Gastroesophageal sphincter (tissue), 4 donors: Measurements from ENCODE around the gene CHST11. TPM values are rescaled to one million over a fixed set of nuclear protein-coding genes. Genes with fewer than 3 reads are reported as not detected.

Experiments
- ATAC-seq: fragments of 150-250 bp; one replicate; pipeline ENCODE4 v1.9.1; 2016; ENCODE audit warnings: mild to moderate bottlenecking, moderate library complexity
- H3K27ac ChIP-seq, 4 donors: fragments of 200-600 bp; sonication (generic) in 3 of 4; 1 replicate in 3 of 4; 2 replicates in 1 of 4; pipeline ENCODE4 v1.5.1; 2016 to 2019
- H3K27me3 ChIP-seq: fragments of 200-600 bp; sonication (generic); one replicate; pipeline ENCODE4 v1.5.1; 2019
- H3K36me3 ChIP-seq, 2 donors: fragments of 200-600 bp; sonication (generic); one replicate each; pipeline ENCODE4 v1.5.1; 2019; ENCODE audit warnings: control low read depth in 1 of 2
- H3K4me1 ChIP-seq, 3 donors: fragments of 200-600 bp; sonication (generic); 1 replicate in 2 of 3; 2 replicates in 1 of 3; pipeline ENCODE4 v1.5.1; 2016 to 2019; ENCODE audit warnings: control low read depth in 2 of 3
- H3K4me3 ChIP-seq, 2 donors: fragments of 200-600 bp; sonication (generic); one replicate each; pipeline ENCODE4 v1.5.1; 2019; ENCODE audit warnings: mild to moderate bottlenecking in 1 of 2, moderate library complexity in 1 of 2
- H3K9me3 ChIP-seq, 3 donors: fragments of 200-600 bp; sonication (generic); one replicate each; pipeline ENCODE4 v1.5.1; 2017 to 2019; ENCODE audit warnings: control low read depth in 2 of 3
- CTCF ChIP-seq, 4 experiments: fragments of 200-600 bp in 2 of 4; fragments of 450-650 bp in 2 of 4; sonication (generic) in 1 of 4; IDR thresholded peaks; one replicate each; pipeline ENCODE4 v1.5.1; 2017 to 2019; ENCODE audit warnings: antibody characterized with exemption in 4 of 4, mild to moderate bottlenecking in 2 of 4, moderate library complexity in 2 of 4
- EP300 ChIP-seq: sonication (generic); formaldehyde crosslinking; IDR thresholded peaks from one replicate; pipeline ENCODE4 v1.6.1; 2017; ENCODE audit warnings: antibody characterized with exemption, mild to moderate bottlenecking
- POLR2A ChIP-seq, 2 donors: fragments of 450-650 bp; IDR thresholded peaks; one replicate each; pipeline ENCODE4 v1.6.1; 2017; ENCODE audit warnings: antibody characterized with exemption in 2 of 2, mild to moderate bottlenecking in 2 of 2, moderate library complexity in 1 of 2
- POLR2AphosphoS5 ChIP-seq: sonication (generic); formaldehyde crosslinking; IDR thresholded peaks from one replicate; pipeline ENCODE4 v1.6.1; 2017; ENCODE audit warnings: antibody characterized with exemption
- WGBS, 2 donors: methylation state at CpG; one replicate each; pipeline ENCODE4 v1.1.5; 2018; ENCODE audit warnings: low coverage in 1 of 2; 5-methylcytosine and 5-hydroxymethylcytosine counted together
- total RNA-seq, 4 donors: library from RNA; depleted of rRNA; stranded (reverse); fragments of >200 nt; gene quantifications; one replicate each; pipeline ENCODE4 v1.1.0, GENCODE V29; 2016

Gene CHST11
- total RNA-seq, 4 donors from 2014 or later = 4.3 to 15.6 (median 11.0) TPM

GRCh38 chr12:104748356-104748755, 291.6 kb downstream of the CHST11 start:
- Histone ChIP-seq H3K27ac (no peak overlapping the region), H3K4me1 (peaks cover 0 to 15% (median 0%) of the 10 kb centered on the region in 3 donors), H3K4me3 (no peak overlapping the region), H3K27me3 (no peaks in the 10 kb centered on the region), H3K36me3 (no peaks in the 10 kb centered on the region), H3K9me3 (no peaks in the 10 kb centered on the region)
- TF ChIP-seq POLR2A (IDR thresholded peaks at IDR 0.05) = no peak
- no peak for TF ChIP-seq POLR2AphosphoS5
- no peak for TF ChIP-seq CTCF (IDR thresholded peaks at IDR 0.05)
- TF ChIP-seq EP300 = no peak
- 59 to 66% methylated on average over 4 to 5 of the region's 7 CpGs for WGBS, 2 donors
- ATAC-seq = no peak

- TF ChIP-seq CTCF (IDR thresholded peaks at IDR 0.05) (no peak), EP300 (no peak), POLR2AphosphoS5 (no peak), POLR2A (IDR thresholded peaks at IDR 0.05) (no peak)
- Histone ChIP-seq H3K27ac (no peak overlapping the region), H3K36me3 (no peaks in the 10 kb centered on the region), H3K9me3 (no peaks in the 10 kb centered on the region), H3K4me1 (peaks cover 0 to 15% (median 0%) of the 10 kb centered on the region in 3 donors), H3K27me3 (no peaks in the 10 kb centered on the region), H3K4me3 (no peak overlapping the region)
- ATAC-seq = peak; percentile 50
- WGBS, 2 donors = 8 to 36% methylated on average over 4 to 5 of the region's 5 CpGs
Measured at GRCh38 chr12:104748790-104749189, 292.0 kb downstream of the CHST11 start.

GRCh38 chr12:104749545-104749944, 292.8 kb downstream of the CHST11 start:
- Histone ChIP-seq H3K27me3 (no peaks in the 10 kb centered on the region), H3K4me1 (peaks cover 0 to 15% (median 0%) of the 10 kb centered on the region in 3 donors), H3K27ac (no peak overlapping the region), H3K36me3 (no peaks in the 10 kb centered on the region), H3K9me3 (no peaks in the 10 kb centered on the region), H3K4me3 (no peak overlapping the region)
- no peak for TF ChIP-seq EP300
- TF ChIP-seq POLR2AphosphoS5 = no peak
- no peak for TF ChIP-seq POLR2A (IDR thresholded peaks at IDR 0.05)
- no peak for TF ChIP-seq CTCF (IDR thresholded peaks at IDR 0.05)
- no peak for ATAC-seq
- 100% methylated on average over 3 of the region's 4 CpGs for WGBS, 2 donors

- Histone ChIP-seq H3K4me1 (peaks cover 0 to 15% (median 0%) of the 10 kb centered on the region in 3 donors), H3K4me3 (no peak overlapping the region), H3K27ac (no peak overlapping the region), H3K9me3 (no peaks in the 10 kb centered on the region), H3K36me3 (no peaks in the 10 kb centered on the region), H3K27me3 (no peaks in the 10 kb centered on the region)
- WGBS, 2 donors = 90% methylated on average over 5 of the region's 5 CpGs; no CpG with 5 or more reads in 1 of the 2 donors
- no peak for TF ChIP-seq POLR2A (IDR thresholded peaks at IDR 0.05)
- no peak for TF ChIP-seq EP300
- no peak for TF ChIP-seq CTCF (IDR thresholded peaks at IDR 0.05)
- TF ChIP-seq POLR2AphosphoS5 = no peak
- no peak for ATAC-seq
Measured at GRCh38 chr12:104750061-104750460, 293.3 kb downstream of the CHST11 start.

GRCh38 chr12:104751120-104751519, 294.4 kb downstream of the CHST11 start:
- Histone ChIP-seq H3K9me3 (no peaks in the 10 kb centered on the region), H3K4me3 (no peak overlapping the region), H3K27ac (no peak overlapping the region), H3K36me3 (no peaks in the 10 kb centered on the region), H3K4me1 (peaks cover 0 to 15% (median 0%) of the 10 kb centered on the region in 3 donors), H3K27me3 (no peaks in the 10 kb centered on the region)
- TF ChIP-seq POLR2A (IDR thresholded peaks at IDR 0.05) (no peak), EP300 (no peak), POLR2AphosphoS5 (no peak), CTCF (IDR thresholded peaks at IDR 0.05) (no peak)
- ATAC-seq = no peak
- WGBS, 2 donors = 43 to 55% methylated on average over 1 of the region's 1 CpG
